WTC11 (cell line): ENCODE data around the gene VWA2. TPM values are rescaled to one million over a fixed set of nuclear protein-coding genes. Genes with fewer than 3 reads are reported as not detected.

ENCODE experiments used
- ATAC-seq: fragments of 200-7000 bp; cut with Tn5 transposase; 2 replicates; pipeline ENCODE4 v1.10.0; 2021; ENCODE audit warnings: mild to moderate bottlenecking, moderate library complexity
- CTCF ChIA-PET: fragments of 300-600 bp; sonication (Branson Sonifier 250); formaldehyde crosslinking; loops from one replicate; lab custom pipeline; 2021; ENCODE audit warnings: antibody characterized with exemption; lab: Charles Lee
- POLR2A ChIA-PET: fragments of 350-600 bp; sonication (Branson Sonifier 250); formaldehyde crosslinking; loops from one replicate; lab custom pipeline; 2021; ENCODE audit warnings: antibody characterized with exemption; lab: Charles Lee
- DNase-seq: peaks from one replicate; pipeline ENCODE4 v3.0.0; 2021; ENCODE audit warnings: low spot score
- H3K27ac Mint-ChIP-seq: 2 replicates; pipeline ENCODE4 v1.8.0; 2021; ENCODE audit warnings: mixed read lengths
- H3K27me3 Mint-ChIP-seq: 2 replicates; pipeline ENCODE4 v1.8.0; 2021; ENCODE audit warnings: low read depth, mild to moderate bottlenecking, moderate library complexity, mixed read lengths
- H3K36me3 Mint-ChIP-seq: 2 replicates; pipeline ENCODE4 v1.8.0; 2021; ENCODE audit warnings: mixed read lengths
- H3K4me1 Mint-ChIP-seq: 2 replicates; pipeline ENCODE4 v1.8.0; 2022; ENCODE audit warnings: mixed read lengths
- H3K4me3 Mint-ChIP-seq: 2 replicates; pipeline ENCODE4 v1.8.0; 2021; ENCODE audit warnings: mild to moderate bottlenecking, moderate library complexity, mixed read lengths
- H3K9me3 Mint-ChIP-seq: 2 replicates; pipeline ENCODE4 v1.8.0; 2021; ENCODE audit warnings: mixed read lengths
- AR ChIP-seq: fragments of 250-450 bp; sonication (Bioruptor Pico); IDR thresholded peaks from 2 replicates; pipeline ENCODE4 v1.9.0; 2021; ENCODE audit warnings: mild to moderate bottlenecking
- IRF2 ChIP-seq: sonication (generic); formaldehyde crosslinking; IDR thresholded peaks from 2 replicates; pipeline ENCODE4 v1.8.0; 2022; ENCODE audit warnings: low read depth, missing genetic modification reagents, borderline replicate concordance
- KAT7 ChIP-seq: sonication (generic); formaldehyde crosslinking; IDR thresholded peaks from 2 replicates; pipeline ENCODE4 v1.8.1; 2023; ENCODE audit warnings: missing genetic modification reagents, mild to moderate bottlenecking, borderline replicate concordance
- NFE2L1 ChIP-seq: sonication (generic); formaldehyde crosslinking; IDR thresholded peaks from 2 replicates; pipeline ENCODE4 v1.8.1; 2023; ENCODE audit warnings: missing genetic modification reagents
- SP1 ChIP-seq: sonication (generic); formaldehyde crosslinking; conservative IDR thresholded peaks from 2 replicates; pipeline ENCODE4 v1.8.1; 2022; ENCODE audit warnings: missing genetic modification reagents
- STAT6 ChIP-seq: sonication (generic); formaldehyde crosslinking; conservative IDR thresholded peaks from 2 replicates; pipeline ENCODE4 v1.8.1; 2023; ENCODE audit warnings: mild to moderate bottlenecking, low read depth, missing genetic modification reagents, moderate library complexity
- USF2 ChIP-seq: sonication (generic); formaldehyde crosslinking; IDR thresholded peaks from 2 replicates; pipeline ENCODE4 v1.8.1; 2023; ENCODE audit warnings: mild to moderate bottlenecking, missing genetic modification reagents, moderate library complexity
- ZBTB21 ChIP-seq: sonication (generic); formaldehyde crosslinking; IDR thresholded peaks from 2 replicates; pipeline ENCODE4 v1.8.1; 2023; ENCODE audit warnings: mild to moderate bottlenecking, missing genetic modification reagents, borderline replicate concordance
- ZNF138 ChIP-seq: sonication (generic); formaldehyde crosslinking; conservative IDR thresholded peaks from 2 replicates; pipeline ENCODE4 v1.8.1; 2022; ENCODE audit warnings: mild to moderate bottlenecking, moderate library complexity, missing genetic modification reagents
- ZNF232 ChIP-seq: sonication (generic); formaldehyde crosslinking; IDR thresholded peaks from 2 replicates; pipeline ENCODE4 v1.8.0; 2022; ENCODE audit warnings: mild to moderate bottlenecking, missing genetic modification reagents
- total RNA-seq: library from RNA; stranded (reverse); gene quantifications from 3 replicates; pipeline ENCODE4 v1.2.3, GENCODE V29; 2021
- TF ChIP-seq, protein P1 (sequence below): fragments of 250-450 bp; sonication (Bioruptor Pico); IDR thresholded peaks from 2 replicates; pipeline ENCODE4 v1.9.0; 2021; ENCODE audit warnings: mild to moderate bottlenecking
- TF ChIP-seq, protein P2 (sequence below): sonication (generic); formaldehyde crosslinking; IDR thresholded peaks from 2 replicates; pipeline ENCODE4 v1.8.1; 2022; ENCODE audit warnings: mild to moderate bottlenecking, missing genetic modification reagents, moderate library complexity, borderline replicate concordance
- TF ChIP-seq, protein P3 (sequence below): sonication (generic); formaldehyde crosslinking; IDR thresholded peaks from 2 replicates; pipeline ENCODE4 v1.8.0; 2023; ENCODE audit warnings: missing genetic modification reagents
- TF ChIP-seq, protein P4 (sequence below): fragments of 250-450 bp; sonication (Bioruptor Pico); IDR thresholded peaks from 2 replicates; pipeline ENCODE4 v1.8.0; 2021; ENCODE audit warnings: mild to moderate bottlenecking
- TF ChIP-seq, protein P5 (sequence below): sonication (generic); formaldehyde crosslinking; conservative IDR thresholded peaks from 2 replicates; pipeline ENCODE4 v1.8.1; 2022; ENCODE audit warnings: mild to moderate bottlenecking, missing genetic modification reagents
- TF ChIP-seq, protein P6 (sequence below): fragments of 250-450 bp; sonication (Bioruptor Pico); IDR thresholded peaks from 2 replicates; pipeline ENCODE4 v1.9.0; 2021; ENCODE audit warnings: moderate library complexity, mild to moderate bottlenecking, inconsistent platforms, borderline replicate concordance
- TF ChIP-seq, protein P7 (sequence below): sonication (generic); formaldehyde crosslinking; IDR thresholded peaks from 2 replicates; pipeline ENCODE4 v1.8.1; 2022; ENCODE audit warnings: low read depth, mild to moderate bottlenecking, moderate library complexity, missing genetic modification reagents, borderline replicate concordance
- TF ChIP-seq, protein P8 (sequence below): sonication (generic); formaldehyde crosslinking; IDR thresholded peaks from 2 replicates; pipeline ENCODE4 v1.8.0; 2022; ENCODE audit warnings: missing genetic modification reagents

Gene VWA2
- total RNA-seq, 1 experiment from 2014 or later, result 2.1 TPM

DNA sequence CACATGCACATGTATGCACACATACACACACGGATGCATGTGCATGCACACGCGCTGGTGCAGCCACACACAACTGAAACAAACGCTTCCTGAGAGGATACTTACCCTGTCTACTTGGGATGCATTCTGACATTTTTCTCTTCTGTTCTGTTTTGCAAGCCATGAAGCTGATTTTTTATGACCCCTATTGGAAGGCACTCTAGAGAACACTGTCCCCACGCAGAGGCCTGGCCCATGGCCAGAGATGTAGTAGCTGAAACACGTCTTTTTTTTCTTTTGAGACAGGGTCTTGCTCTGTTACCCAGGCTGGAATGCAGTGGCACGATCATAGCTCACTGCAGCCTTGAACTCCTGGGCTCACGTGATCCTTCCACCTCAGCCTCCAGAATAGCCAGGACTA, 47.9 kb downstream of the VWA2 start:
- H3K9me3 Mint-ChIP-seq, result no peaks in the 10 kb centered on the region; the same call in 1 of the 2 replicates
- CTCF ChIA-PET, result interaction anchor here (1.0 to 2.8 kb wide), 2 partner anchors 9 to 17 kb away, joined by 3 to 16 read pairs; no protein-coding TSS in a partner anchor
- no peak overlapping the region for H3K27ac Mint-ChIP-seq
- ATAC-seq (no peak), DNase-seq (no peak)
- H3K4me1 Mint-ChIP-seq, result no peaks in the 10 kb centered on the region
- TF ChIP-seq SP1 (CRISPR knock-in tag) (no peak), ZNF232 (no peak), STAT6 (CRISPR knock-in tag) (no peak), USF2 (no peak), KAT7 (CRISPR knock-in tag) (no peak), IRF2 (CRISPR knock-in tag) (no peak), ZNF138 (CRISPR knock-in tag) (no peak), NFE2L1 (CRISPR knock-in tag) (no peak), ZBTB21 (CRISPR knock-in tag) (no peak), AR (CRISPR knock-in tag) (no peak)
- TF ChIP-seq, protein P1, sequence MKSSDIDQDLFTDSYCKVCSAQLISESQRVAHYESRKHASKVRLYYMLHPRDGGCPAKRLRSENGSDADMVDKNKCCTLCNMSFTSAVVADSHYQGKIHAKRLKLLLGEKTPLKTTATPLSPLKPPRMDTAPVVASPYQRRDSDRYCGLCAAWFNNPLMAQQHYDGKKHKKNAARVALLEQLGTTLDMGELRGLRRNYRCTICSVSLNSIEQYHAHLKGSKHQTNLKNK, result no peak
- TF ChIP-seq, protein P2, sequence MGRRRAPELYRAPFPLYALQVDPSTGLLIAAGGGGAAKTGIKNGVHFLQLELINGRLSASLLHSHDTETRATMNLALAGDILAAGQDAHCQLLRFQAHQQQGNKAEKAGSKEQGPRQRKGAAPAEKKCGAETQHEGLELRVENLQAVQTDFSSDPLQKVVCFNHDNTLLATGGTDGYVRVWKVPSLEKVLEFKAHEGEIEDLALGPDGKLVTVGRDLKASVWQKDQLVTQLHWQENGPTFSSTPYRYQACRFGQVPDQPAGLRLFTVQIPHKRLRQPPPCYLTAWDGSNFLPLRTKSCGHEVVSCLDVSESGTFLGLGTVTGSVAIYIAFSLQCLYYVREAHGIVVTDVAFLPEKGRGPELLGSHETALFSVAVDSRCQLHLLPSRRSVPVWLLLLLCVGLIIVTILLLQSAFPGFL (CRISPR knock-in tag), result no peak
- TF ChIP-seq, protein P3, sequence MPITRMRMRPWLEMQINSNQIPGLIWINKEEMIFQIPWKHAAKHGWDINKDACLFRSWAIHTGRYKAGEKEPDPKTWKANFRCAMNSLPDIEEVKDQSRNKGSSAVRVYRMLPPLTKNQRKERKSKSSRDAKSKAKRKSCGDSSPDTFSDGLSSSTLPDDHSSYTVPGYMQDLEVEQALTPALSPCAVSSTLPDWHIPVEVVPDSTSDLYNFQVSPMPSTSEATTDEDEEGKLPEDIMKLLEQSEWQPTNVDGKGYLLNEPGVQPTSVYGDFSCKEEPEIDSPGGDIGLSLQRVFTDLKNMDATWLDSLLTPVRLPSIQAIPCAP (CRISPR knock-in tag), result no peak
- TF ChIP-seq, protein P4, sequence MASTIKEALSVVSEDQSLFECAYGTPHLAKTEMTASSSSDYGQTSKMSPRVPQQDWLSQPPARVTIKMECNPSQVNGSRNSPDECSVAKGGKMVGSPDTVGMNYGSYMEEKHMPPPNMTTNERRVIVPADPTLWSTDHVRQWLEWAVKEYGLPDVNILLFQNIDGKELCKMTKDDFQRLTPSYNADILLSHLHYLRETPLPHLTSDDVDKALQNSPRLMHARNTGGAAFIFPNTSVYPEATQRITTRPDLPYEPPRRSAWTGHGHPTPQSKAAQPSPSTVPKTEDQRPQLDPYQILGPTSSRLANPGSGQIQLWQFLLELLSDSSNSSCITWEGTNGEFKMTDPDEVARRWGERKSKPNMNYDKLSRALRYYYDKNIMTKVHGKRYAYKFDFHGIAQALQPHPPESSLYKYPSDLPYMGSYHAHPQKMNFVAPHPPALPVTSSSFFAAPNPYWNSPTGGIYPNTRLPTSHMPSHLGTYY (CRISPR knock-in tag), result no peak
- TF ChIP-seq, protein P5, sequence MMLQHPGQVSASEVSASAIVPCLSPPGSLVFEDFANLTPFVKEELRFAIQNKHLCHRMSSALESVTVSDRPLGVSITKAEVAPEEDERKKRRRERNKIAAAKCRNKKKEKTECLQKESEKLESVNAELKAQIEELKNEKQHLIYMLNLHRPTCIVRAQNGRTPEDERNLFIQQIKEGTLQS (CRISPR knock-in tag), result no peak
- TF ChIP-seq, protein P6, sequence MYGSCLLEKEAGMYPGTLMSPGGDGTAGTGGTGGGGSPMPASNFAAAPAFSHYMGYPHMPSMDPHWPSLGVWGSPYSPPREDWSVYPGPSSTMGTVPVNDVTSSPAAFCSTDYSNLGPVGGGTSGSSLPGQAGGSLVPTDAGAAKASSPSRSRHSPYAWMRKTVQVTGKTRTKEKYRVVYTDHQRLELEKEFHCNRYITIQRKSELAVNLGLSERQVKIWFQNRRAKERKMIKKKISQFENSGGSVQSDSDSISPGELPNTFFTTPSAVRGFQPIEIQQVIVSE (CRISPR knock-in tag), result no peak
- TF ChIP-seq, protein P7, sequence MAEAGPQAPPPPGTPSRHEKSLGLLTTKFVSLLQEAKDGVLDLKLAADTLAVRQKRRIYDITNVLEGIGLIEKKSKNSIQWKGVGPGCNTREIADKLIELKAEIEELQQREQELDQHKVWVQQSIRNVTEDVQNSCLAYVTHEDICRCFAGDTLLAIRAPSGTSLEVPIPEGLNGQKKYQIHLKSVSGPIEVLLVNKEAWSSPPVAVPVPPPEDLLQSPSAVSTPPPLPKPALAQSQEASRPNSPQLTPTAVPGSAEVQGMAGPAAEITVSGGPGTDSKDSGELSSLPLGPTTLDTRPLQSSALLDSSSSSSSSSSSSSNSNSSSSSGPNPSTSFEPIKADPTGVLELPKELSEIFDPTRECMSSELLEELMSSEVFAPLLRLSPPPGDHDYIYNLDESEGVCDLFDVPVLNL, result no peak
- TF ChIP-seq, protein P8, sequence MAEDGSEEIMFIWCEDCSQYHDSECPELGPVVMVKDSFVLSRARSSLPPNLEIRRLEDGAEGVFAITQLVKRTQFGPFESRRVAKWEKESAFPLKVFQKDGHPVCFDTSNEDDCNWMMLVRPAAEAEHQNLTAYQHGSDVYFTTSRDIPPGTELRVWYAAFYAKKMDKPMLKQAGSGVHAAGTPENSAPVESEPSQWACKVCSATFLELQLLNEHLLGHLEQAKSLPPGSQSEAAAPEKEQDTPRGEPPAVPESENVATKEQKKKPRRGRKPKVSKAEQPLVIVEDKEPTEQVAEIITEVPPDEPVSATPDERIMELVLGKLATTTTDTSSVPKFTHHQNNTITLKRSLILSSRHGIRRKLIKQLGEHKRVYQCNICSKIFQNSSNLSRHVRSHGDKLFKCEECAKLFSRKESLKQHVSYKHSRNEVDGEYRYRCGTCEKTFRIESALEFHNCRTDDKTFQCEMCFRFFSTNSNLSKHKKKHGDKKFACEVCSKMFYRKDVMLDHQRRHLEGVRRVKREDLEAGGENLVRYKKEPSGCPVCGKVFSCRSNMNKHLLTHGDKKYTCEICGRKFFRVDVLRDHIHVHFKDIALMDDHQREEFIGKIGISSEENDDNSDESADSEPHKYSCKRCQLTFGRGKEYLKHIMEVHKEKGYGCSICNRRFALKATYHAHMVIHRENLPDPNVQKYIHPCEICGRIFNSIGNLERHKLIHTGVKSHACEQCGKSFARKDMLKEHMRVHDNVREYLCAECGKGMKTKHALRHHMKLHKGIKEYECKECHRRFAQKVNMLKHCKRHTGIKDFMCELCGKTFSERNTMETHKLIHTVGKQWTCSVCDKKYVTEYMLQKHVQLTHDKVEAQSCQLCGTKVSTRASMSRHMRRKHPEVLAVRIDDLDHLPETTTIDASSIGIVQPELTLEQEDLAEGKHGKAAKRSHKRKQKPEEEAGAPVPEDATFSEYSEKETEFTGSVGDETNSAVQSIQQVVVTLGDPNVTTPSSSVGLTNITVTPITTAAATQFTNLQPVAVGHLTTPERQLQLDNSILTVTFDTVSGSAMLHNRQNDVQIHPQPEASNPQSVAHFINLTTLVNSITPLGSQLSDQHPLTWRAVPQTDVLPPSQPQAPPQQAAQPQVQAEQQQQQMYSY, result no peak
- H3K27me3 Mint-ChIP-seq, result no peaks in the 10 kb centered on the region
- POLR2A ChIA-PET, result no interaction called here
- no peaks in the 10 kb centered on the region for H3K36me3 Mint-ChIP-seq
- no peak overlapping the region for H3K4me3 Mint-ChIP-seq
